ENCODE results near the gene ITGB7. TPM values are rescaled to one million over a fixed set of nuclear protein-coding genes. Genes with fewer than 3 reads are reported as not detected.
A peak's percentile ranks its signal among the peaks of the same experiment; 100 is the strongest.

The ITGB7 gene
- total and polyA plus RNA-seq, 9 of the 15 experiments (the other 6 are each of a cell fraction or from before 2014, with no cell fraction given), result 0.06 to 2.0 (median 0.67) TPM

DNA sequence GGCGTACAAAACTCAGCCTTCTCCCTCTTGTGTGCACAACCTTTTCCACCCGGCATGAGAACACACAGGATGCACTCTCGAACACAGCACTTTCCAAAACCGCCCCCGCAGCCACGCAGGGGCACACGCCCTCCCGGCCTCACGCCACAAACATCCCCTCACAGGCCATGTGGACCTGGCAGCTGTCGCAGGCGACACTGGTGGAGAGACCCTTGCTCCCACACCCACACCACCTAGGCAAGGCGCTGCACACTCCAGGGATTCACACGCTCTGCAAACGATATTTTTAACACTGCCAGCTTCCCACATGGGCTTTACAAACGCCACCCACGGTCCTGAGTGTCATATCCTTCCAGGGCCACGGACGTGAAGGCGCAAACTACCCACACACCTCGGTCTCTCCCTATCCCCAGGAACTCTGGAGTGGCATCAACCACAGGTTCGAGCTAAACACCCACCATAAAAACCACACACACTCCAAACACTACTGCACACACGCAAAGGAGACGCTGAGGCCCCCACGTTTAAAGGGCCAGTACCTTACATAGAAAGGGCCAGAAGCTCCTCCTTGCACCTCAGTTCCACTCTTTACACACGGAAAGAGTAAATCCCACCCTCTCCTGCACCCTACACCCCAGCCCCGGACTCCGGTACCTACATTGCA lies 12.4 kb upstream of the ITGB7 start (continued):
- TF ChIP-seq, protein P1, sequence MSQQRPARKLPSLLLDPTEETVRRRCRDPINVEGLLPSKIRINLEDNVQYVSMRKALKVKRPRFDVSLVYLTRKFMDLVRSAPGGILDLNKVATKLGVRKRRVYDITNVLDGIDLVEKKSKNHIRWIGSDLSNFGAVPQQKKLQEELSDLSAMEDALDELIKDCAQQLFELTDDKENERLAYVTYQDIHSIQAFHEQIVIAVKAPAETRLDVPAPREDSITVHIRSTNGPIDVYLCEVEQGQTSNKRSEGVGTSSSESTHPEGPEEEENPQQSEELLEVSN (IDR thresholded peaks at IDR 0.05; ENCODE audit: borderline replicate concordance in 1 of 2, extremely low read depth in 1 of 2, insufficient read depth in 1 of 2, insufficient read length in 1 of 2, low read depth in 1 of 2, low read length in 1 of 2, poor library complexity in 1 of 2, severe bottlenecking in 1 of 2), result peak; percentile 32 to 42
- TF ChIP-seq ZKSCAN1 (IDR thresholded peaks at IDR 0.05; ENCODE audit: low read depth, low read length) (no peak), NR3C1 (CRISPR knock-in tag; IDR thresholded peaks at IDR 0.05) (no peak), ZNF316 (IDR thresholded peaks at IDR 0.05) (no peak), BRD9 (IDR thresholded peaks at IDR 0.05; ENCODE audit: low read depth, partially characterized antibody) (no peak), BRD4 (IDR thresholded peaks at IDR 0.05) (no peak), CHD1 (IDR thresholded peaks at IDR 0.05; ENCODE audit: low read length) (no peak), CC2D1A (IDR thresholded peaks at IDR 0.05) (no peak), TEAD2 (tag; IDR thresholded peaks at IDR 0.05) (no peak), ZNF354B (CRISPR knock-in tag; IDR thresholded peaks at IDR 0.05) (no peak), DIDO1 (tag; IDR thresholded peaks at IDR 0.05; ENCODE audit: low read depth) (no peak)
- TF ChIP-seq, protein P2, sequence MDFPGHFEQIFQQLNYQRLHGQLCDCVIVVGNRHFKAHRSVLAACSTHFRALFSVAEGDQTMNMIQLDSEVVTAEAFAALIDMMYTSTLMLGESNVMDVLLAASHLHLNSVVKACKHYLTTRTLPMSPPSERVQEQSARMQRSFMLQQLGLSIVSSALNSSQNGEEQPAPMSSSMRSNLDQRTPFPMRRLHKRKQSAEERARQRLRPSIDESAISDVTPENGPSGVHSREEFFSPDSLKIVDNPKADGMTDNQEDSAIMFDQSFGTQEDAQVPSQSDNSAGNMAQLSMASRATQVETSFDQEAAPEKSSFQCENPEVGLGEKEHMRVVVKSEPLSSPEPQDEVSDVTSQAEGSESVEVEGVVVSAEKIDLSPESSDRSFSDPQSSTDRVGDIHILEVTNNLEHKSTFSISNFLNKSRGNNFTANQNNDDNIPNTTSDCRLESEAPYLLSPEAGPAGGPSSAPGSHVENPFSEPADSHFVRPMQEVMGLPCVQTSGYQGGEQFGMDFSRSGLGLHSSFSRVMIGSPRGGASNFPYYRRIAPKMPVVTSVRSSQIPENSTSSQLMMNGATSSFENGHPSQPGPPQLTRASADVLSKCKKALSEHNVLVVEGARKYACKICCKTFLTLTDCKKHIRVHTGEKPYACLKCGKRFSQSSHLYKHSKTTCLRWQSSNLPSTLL (IDR thresholded peaks at IDR 0.05), result no peak
- TF ChIP-seq, protein P3, sequence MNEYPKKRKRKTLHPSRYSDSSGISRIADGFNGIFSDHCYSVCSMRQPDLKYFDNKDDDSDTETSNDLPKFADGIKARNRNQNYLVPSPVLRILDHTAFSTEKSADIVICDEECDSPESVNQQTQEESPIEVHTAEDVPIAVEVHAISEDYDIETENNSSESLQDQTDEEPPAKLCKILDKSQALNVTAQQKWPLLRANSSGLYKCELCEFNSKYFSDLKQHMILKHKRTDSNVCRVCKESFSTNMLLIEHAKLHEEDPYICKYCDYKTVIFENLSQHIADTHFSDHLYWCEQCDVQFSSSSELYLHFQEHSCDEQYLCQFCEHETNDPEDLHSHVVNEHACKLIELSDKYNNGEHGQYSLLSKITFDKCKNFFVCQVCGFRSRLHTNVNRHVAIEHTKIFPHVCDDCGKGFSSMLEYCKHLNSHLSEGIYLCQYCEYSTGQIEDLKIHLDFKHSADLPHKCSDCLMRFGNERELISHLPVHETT (CRISPR knock-in tag; conservative IDR thresholded peaks at IDR 0.05 in 1 of 2, IDR thresholded peaks at IDR 0.05 in 1 of 2), result no peak
- TF ChIP-seq, protein P4, sequence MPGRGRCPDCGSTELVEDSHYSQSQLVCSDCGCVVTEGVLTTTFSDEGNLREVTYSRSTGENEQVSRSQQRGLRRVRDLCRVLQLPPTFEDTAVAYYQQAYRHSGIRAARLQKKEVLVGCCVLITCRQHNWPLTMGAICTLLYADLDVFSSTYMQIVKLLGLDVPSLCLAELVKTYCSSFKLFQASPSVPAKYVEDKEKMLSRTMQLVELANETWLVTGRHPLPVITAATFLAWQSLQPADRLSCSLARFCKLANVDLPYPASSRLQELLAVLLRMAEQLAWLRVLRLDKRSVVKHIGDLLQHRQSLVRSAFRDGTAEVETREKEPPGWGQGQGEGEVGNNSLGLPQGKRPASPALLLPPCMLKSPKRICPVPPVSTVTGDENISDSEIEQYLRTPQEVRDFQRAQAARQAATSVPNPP (IDR thresholded peaks at IDR 0.05; ENCODE audit: borderline replicate concordance, insufficient read depth, insufficient read length), result no peak
- TF ChIP-seq, protein P5, sequence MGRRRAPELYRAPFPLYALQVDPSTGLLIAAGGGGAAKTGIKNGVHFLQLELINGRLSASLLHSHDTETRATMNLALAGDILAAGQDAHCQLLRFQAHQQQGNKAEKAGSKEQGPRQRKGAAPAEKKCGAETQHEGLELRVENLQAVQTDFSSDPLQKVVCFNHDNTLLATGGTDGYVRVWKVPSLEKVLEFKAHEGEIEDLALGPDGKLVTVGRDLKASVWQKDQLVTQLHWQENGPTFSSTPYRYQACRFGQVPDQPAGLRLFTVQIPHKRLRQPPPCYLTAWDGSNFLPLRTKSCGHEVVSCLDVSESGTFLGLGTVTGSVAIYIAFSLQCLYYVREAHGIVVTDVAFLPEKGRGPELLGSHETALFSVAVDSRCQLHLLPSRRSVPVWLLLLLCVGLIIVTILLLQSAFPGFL (CRISPR knock-in tag; IDR thresholded peaks at IDR 0.05), result no peak
